HEK293T (cell line): Measurements from ENCODE around the gene PECR.

Source experiments
- CTCF ChIA-PET: fragments of 350-600 bp; formaldehyde crosslinking; extraction: SDS; loops from one replicate; lab custom pipeline; 2021; ENCODE audit warnings: antibody characterized with exemption, inconsistent platforms; lab: Yijun Ruan, JAX
- POLR2A ChIA-PET: fragments of 350-600 bp; formaldehyde crosslinking; extraction: SDS; loops from one replicate; lab custom pipeline; 2020; ENCODE audit warnings: antibody characterized with exemption, inconsistent platforms; lab: Yijun Ruan, JAX
- DNase-seq: peaks from one replicate; pipeline ENCODE4 v3.0.0; 2012; ENCODE audit warnings: mixed read lengths; ENCODE audit errors: extremely low spot score
- ARNT ChIP-seq: fragments of 450-650 bp; IDR thresholded peaks from 2 replicates; pipeline ENCODE4 v1.6.1; 2017; ENCODE audit warnings: mild to moderate bottlenecking
- BHLHE40 ChIP-seq: fragments of 450-650 bp; IDR thresholded peaks from 2 replicates; pipeline ENCODE4 v1.6.1; 2016; ENCODE audit warnings: mild to moderate bottlenecking, moderate library complexity, borderline replicate concordance
- CTBP1 ChIP-seq: fragments of 450-650 bp; IDR thresholded peaks from 2 replicates; pipeline ENCODE4 v1.6.1; 2016; ENCODE audit warnings: borderline replicate concordance
- ELF4 ChIP-seq: fragments of 450-650 bp; IDR thresholded peaks from 2 replicates; pipeline ENCODE4 v1.6.1; 2017; ENCODE audit warnings: antibody characterized with exemption
- FOXA1 ChIP-seq: fragments of 450-650 bp; IDR thresholded peaks from 2 replicates; pipeline ENCODE4 v1.6.1; 2016; ENCODE audit warnings: mild to moderate bottlenecking
- FOXK2 ChIP-seq: fragments of 450-650 bp; IDR thresholded peaks from 2 replicates; pipeline ENCODE4 v1.6.1; 2016; ENCODE audit warnings: mild to moderate bottlenecking
- FOXM1 ChIP-seq: fragments of 450-650 bp; IDR thresholded peaks from 2 replicates; pipeline ENCODE4 v1.6.1; 2017; ENCODE audit warnings: mild to moderate bottlenecking, borderline replicate concordance
- HDGF ChIP-seq: fragments of 450-650 bp; IDR thresholded peaks from 2 replicates; pipeline ENCODE4 v1.6.1; 2017; ENCODE audit warnings: antibody characterized with exemption, borderline replicate concordance
- L3MBTL2 ChIP-seq: fragments of 450-650 bp; conservative IDR thresholded peaks from 2 replicates; pipeline ENCODE4 v1.6.1; 2016; ENCODE audit warnings: mild to moderate bottlenecking
- LEF1 ChIP-seq: fragments of 450-650 bp; IDR thresholded peaks from 2 replicates; pipeline ENCODE4 v1.6.1; 2017; ENCODE audit warnings: mild to moderate bottlenecking, borderline replicate concordance
- NFRKB ChIP-seq: fragments of 450-650 bp; IDR thresholded peaks from 2 replicates; pipeline ENCODE4 v1.6.1; 2016; ENCODE audit warnings: mild to moderate bottlenecking, moderate library complexity
- PKNOX1 ChIP-seq: fragments of 450-650 bp; IDR thresholded peaks from 2 replicates; pipeline ENCODE4 v1.6.1; 2016
- SP1 ChIP-seq: fragments of 450-650 bp; IDR thresholded peaks from 2 replicates; pipeline ENCODE4 v1.6.1; 2017
- SUZ12 ChIP-seq: fragments of 450-650 bp; IDR thresholded peaks from 2 replicates; pipeline ENCODE4 v1.6.1; 2016; ENCODE audit warnings: mild to moderate bottlenecking
- TARDBP ChIP-seq: fragments of 450-650 bp; IDR thresholded peaks from 2 replicates; pipeline ENCODE4 v1.6.1; 2016
- ZNF384 ChIP-seq: fragments of 450-650 bp; IDR thresholded peaks from 2 replicates; pipeline ENCODE4 v1.6.1; 2016

PECR gene

GRCh38 chr2:216016581-216016980 lies 65.0 kb downstream of the PECR start:
- no peak for TF ChIP-seq PKNOX1
- no peak for TF ChIP-seq FOXA1
- TF ChIP-seq HDGF: no peak
- no peak for TF ChIP-seq SP1
- TF ChIP-seq LEF1: no peak
- TF ChIP-seq FOXK2: no peak
- TF ChIP-seq TARDBP: no peak
- no peak for TF ChIP-seq FOXM1
- TF ChIP-seq SUZ12: no peak
- no peak for TF ChIP-seq CTBP1
- TF ChIP-seq ELF4: no peak
- CTCF ChIA-PET: no interaction called here
- POLR2A ChIA-PET: no interaction called here
- DNase-seq: no peak

- DNase-seq: no peak
- ChIA-PET CTCF (interaction anchor here (0.8 kb wide), 1 partner anchor 606 kb away, joined by 3 read pairs; no protein-coding TSS in a partner anchor), POLR2A (no interaction called here)
- no peak for TF ChIP-seq TARDBP
- TF ChIP-seq FOXA1: no peak
- no peak for TF ChIP-seq ARNT
- TF ChIP-seq SUZ12: no peak
- TF ChIP-seq HDGF: no peak
- TF ChIP-seq FOXK2: no peak
- no peak for TF ChIP-seq FOXM1
- TF ChIP-seq CTBP1: no peak
- TF ChIP-seq PKNOX1: no peak
- TF ChIP-seq SP1: no peak
- TF ChIP-seq L3MBTL2: no peak
- no peak for TF ChIP-seq ZNF384
- no peak for TF ChIP-seq LEF1
- no peak for TF ChIP-seq ELF4
- no peak for TF ChIP-seq BHLHE40
- no peak for TF ChIP-seq NFRKB
Observed at GRCh38 chr2:216015722-216016464, 65.7 kb downstream of the PECR start.

- POLR2A ChIA-PET: no interaction called here
- TF ChIP-seq ARNT (no peak), CTBP1 (no peak), L3MBTL2 (no peak), BHLHE40 (no peak), SUZ12 (no peak), ELF4 (no peak), FOXK2 (no peak), HDGF (no peak), FOXM1 (no peak), PKNOX1 (no peak), TARDBP (no peak), FOXA1 (no peak), ZNF384 (no peak)
- no peak for DNase-seq
- CTCF ChIA-PET: no interaction called here
Observed at GRCh38 chr2:216014986-216015385, 66.6 kb downstream of the PECR start.

GRCh38 chr2:216014006-216014405 lies 67.6 kb downstream of the PECR start:
- no peak for DNase-seq
- ChIA-PET CTCF (no interaction called here), POLR2A (no interaction called here)
- no peak for TF ChIP-seq TARDBP
- no peak for TF ChIP-seq L3MBTL2
- no peak for TF ChIP-seq SP1
- TF ChIP-seq FOXA1: no peak
- no peak for TF ChIP-seq LEF1
- TF ChIP-seq ZNF384: no peak
- TF ChIP-seq CTBP1: no peak
- TF ChIP-seq BHLHE40: no peak

GRCh38 chr2:216013080-216013909 lies 68.3 kb downstream of the PECR start, which contains the start of gene MREG:
MREG (minus strand) TSS chr2:216013551; CDS start chr2:216013327, 224 bp downstream.
- TF ChIP-seq PKNOX1 (no peak), FOXM1 (no peak), L3MBTL2 (peak; percentile 82), SUZ12 (no peak), CTBP1 (no peak), LEF1 (no peak), NFRKB (no peak), HDGF (no peak), TARDBP (no peak)
- CTCF ChIA-PET: interaction anchor here (0.6 to 0.9 kb wide), 2 partner anchors 8 to 391 kb away, joined by 3 to 5 read pairs; no protein-coding TSS in a partner anchor
- DNase-seq: peak; percentile 93
- POLR2A ChIA-PET: no interaction called here
